Measurements from ENCODE around the gene ATP6V1G2.

DNA sequence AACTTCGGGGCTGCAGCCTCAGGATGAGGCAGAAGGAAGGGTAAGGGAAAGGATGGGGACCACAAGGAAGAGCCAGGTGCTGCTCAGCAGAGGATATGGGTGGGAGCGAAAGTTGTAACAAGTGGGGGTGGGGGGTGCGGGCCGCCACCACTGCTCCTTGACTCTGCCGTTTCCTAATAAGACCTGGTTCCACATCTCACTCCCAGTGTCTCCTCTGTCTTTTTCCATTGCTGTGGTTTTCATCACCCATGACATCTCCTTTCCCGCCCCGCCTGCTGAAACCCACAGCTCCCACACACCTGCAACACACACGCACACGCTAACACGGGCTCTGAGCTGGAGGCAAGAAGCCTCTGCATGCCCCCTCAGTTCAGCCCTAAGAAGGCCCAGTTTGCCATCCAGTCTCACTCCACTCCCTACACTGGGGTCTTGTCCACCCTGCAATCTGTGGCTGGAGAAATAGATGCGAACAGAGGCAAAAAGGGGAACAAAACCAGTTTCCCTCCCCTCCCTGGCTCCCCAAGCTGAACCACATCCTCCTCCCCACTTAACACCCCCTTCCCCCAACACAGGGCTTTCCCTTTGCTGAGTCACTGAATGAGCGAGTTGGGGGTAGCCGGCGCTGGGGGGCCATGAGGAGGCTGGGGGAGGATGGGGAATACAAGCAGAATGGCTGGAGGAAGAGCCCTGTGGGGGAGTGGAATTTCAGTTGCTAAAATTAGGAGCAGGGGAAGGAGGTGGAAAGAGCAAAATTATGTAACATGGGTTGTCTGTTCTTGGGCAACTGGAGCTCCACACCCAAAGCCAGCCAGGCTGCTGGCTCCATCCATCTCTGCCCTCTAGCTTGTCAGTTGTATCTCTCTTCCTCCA is 12.5 kb upstream of the ATP6V1G2 start:
- TF ChIP-seq POLR2AphosphoS5 (IDR thresholded peaks at IDR 0.05) (no peak), CTCF (IDR thresholded peaks at IDR 0.05) (no peak), POLR2A (IDR thresholded peaks at IDR 0.05) (no peak)

All from suprapubic skin (tissue), 4 donors.